ENCODE results near the gene VSTM2B. TPM values are rescaled to one million over a fixed set of nuclear protein-coding genes. Genes with fewer than 3 reads are reported as not detected.

VSTM2B gene
- total and polyA plus RNA-seq, 2 experiments from 2014 or later = 0.47 to 1.1 TPM

GRCh38 chr19:29511768-29512167 is 14.0 kb upstream of the VSTM2B start:
- no peak for DNase-seq (ENCODE audit: low spot score)
- H3K4me3 ChIP-seq = no peak overlapping the region
- no peak for TF ChIP-seq EZH2phosphoT487 (IDR thresholded peaks at IDR 0.05; ENCODE audit: low read depth, severe bottlenecking, unreplicated experiment)
- no peak for TF ChIP-seq CTCF (IDR thresholded peaks at IDR 0.05; ENCODE audit: poor library complexity)
- no peak for TF ChIP-seq EZH2 (IDR thresholded peaks at IDR 0.05; ENCODE audit: borderline replicate concordance)
- H3K27me3 ChIP-seq = no peaks in the 10 kb centered on the region
- H3K4me2 ChIP-seq = no peak overlapping the region
- no peak overlapping the region for H3K27ac ChIP-seq
- no peaks in the 10 kb centered on the region for H3K36me3 ChIP-seq (replicated peaks; ENCODE audit: insufficient read depth, low read depth)
- H4K20me1 ChIP-seq (ENCODE audit: insufficient read depth, poor library complexity, severe bottlenecking) = no peaks in the 10 kb centered on the region
- no peaks in the 10 kb centered on the region for H3K9me2 ChIP-seq (replicated peaks; ENCODE audit: insufficient read depth)
- no peaks in the 10 kb centered on the region for H3K4me1 ChIP-seq (ENCODE audit: insufficient read depth)
- no CpG with 5 or more reads among the region's 3 CpGs for WGBS (ENCODE audit: low lambda C conversion rate, missing lambda C conversion rate)
- no peaks in the 10 kb centered on the region for H3K79me2 ChIP-seq
- H3K9me3 ChIP-seq (ENCODE audit: low read depth) = no peaks in the 10 kb centered on the region
- H2AFZ ChIP-seq = no peak overlapping the region

- no CpG with 5 or more reads among the region's 1 CpG for WGBS (ENCODE audit: low lambda C conversion rate, missing lambda C conversion rate)
- Histone ChIP-seq H3K4me1 (ENCODE audit: insufficient read depth) (no peaks in the 10 kb centered on the region), H2AFZ (no peak overlapping the region), H3K4me2 (no peak overlapping the region), H3K36me3 (replicated peaks; ENCODE audit: insufficient read depth, low read depth) (no peaks in the 10 kb centered on the region), H3K4me3 (no peak overlapping the region), H3K9me3 (ENCODE audit: low read depth) (no peaks in the 10 kb centered on the region), H3K27me3 (no peaks in the 10 kb centered on the region), H3K27ac (no peak overlapping the region), H3K9me2 (replicated peaks; ENCODE audit: insufficient read depth) (no peaks in the 10 kb centered on the region), H3K79me2 (no peaks in the 10 kb centered on the region), H4K20me1 (ENCODE audit: insufficient read depth, poor library complexity, severe bottlenecking) (no peaks in the 10 kb centered on the region)
- no peak for DNase-seq (ENCODE audit: low spot score)
- TF ChIP-seq EZH2 (IDR thresholded peaks at IDR 0.05; ENCODE audit: borderline replicate concordance) (no peak), CTCF (IDR thresholded peaks at IDR 0.05; ENCODE audit: poor library complexity) (no peak), EZH2phosphoT487 (IDR thresholded peaks at IDR 0.05; ENCODE audit: low read depth, severe bottlenecking, unreplicated experiment) (no peak)
Measured at GRCh38 chr19:29512748-29513147, 13.0 kb upstream of the VSTM2B start.

GRCh38 chr19:29514525-29515232 is 11.1 kb upstream of the VSTM2B start:
- H3K4me1 ChIP-seq (ENCODE audit: insufficient read depth) = no peaks in the 10 kb centered on the region
- H3K4me2 ChIP-seq = no peak overlapping the region
- WGBS (ENCODE audit: low lambda C conversion rate, missing lambda C conversion rate) = 72% methylated on average over 8 of the region's 8 CpGs
- no peaks in the 10 kb centered on the region for H3K79me2 ChIP-seq
- H3K27ac ChIP-seq = no peak overlapping the region
- no peak overlapping the region for H3K4me3 ChIP-seq
- H4K20me1 ChIP-seq (ENCODE audit: insufficient read depth, poor library complexity, severe bottlenecking) = no peaks in the 10 kb centered on the region
- no peaks in the 10 kb centered on the region for H3K9me2 ChIP-seq (replicated peaks; ENCODE audit: insufficient read depth)
- H3K36me3 ChIP-seq (replicated peaks; ENCODE audit: insufficient read depth, low read depth) = no peaks in the 10 kb centered on the region
- TF ChIP-seq CTCF (IDR thresholded peaks at IDR 0.05; ENCODE audit: poor library complexity) = no peak
- no peak for TF ChIP-seq EZH2 (IDR thresholded peaks at IDR 0.05; ENCODE audit: borderline replicate concordance)
- no peak for TF ChIP-seq EZH2phosphoT487 (IDR thresholded peaks at IDR 0.05; ENCODE audit: low read depth, severe bottlenecking, unreplicated experiment)
- H3K9me3 ChIP-seq (ENCODE audit: low read depth) = no peaks in the 10 kb centered on the region
- DNase-seq (ENCODE audit: low spot score) = no peak
- no peaks in the 10 kb centered on the region for H3K27me3 ChIP-seq
- no peak overlapping the region for H2AFZ ChIP-seq
